Stomach smooth muscle (tissue), 2 donors: Measurements from ENCODE around the gene ACBD5.
"Not testable (repeated sequence)": the region's sequence is repeated elsewhere in the genome, so short reads cannot be mapped to it uniquely, and the experiment has no call there.

Experiments used
- H3K27ac ChIP-seq: one replicate; pipeline ENCODE4 v1.7.0; 2013; ENCODE audit warnings: mild to moderate bottlenecking, low read length, inconsistent platforms
- H3K27me3 ChIP-seq, 2 donors: one replicate each; pipeline ENCODE4 v1.7.0; 2013; ENCODE audit warnings: low read length in 2 of 2; ENCODE audit not compliant: insufficient read depth in 2 of 2, control insufficient read depth in 1 of 2
- H3K36me3 ChIP-seq, 2 donors: one replicate each; pipeline ENCODE4 v1.7.0; 2013; ENCODE audit warnings: low read length in 2 of 2; ENCODE audit not compliant: control insufficient read depth in 2 of 2, insufficient read depth in 2 of 2
- H3K4me1 ChIP-seq: one replicate; pipeline ENCODE4 v1.7.0; 2013; ENCODE audit warnings: low read length; ENCODE audit not compliant: control insufficient read depth, insufficient read depth
- H3K4me3 ChIP-seq, 2 donors: one replicate each; pipeline ENCODE4 v1.7.0; 2013; ENCODE audit warnings: low read length in 2 of 2
- H3K9ac ChIP-seq, 2 donors: one replicate each; pipeline ENCODE4 v1.7.0; 2013; ENCODE audit warnings: low read length in 2 of 2, mild to moderate bottlenecking in 1 of 2
- H3K9me3 ChIP-seq, 2 donors: one replicate each; pipeline ENCODE4 v1.7.0; 2013; ENCODE audit warnings: low read length in 2 of 2; ENCODE audit not compliant: control insufficient read depth in 2 of 2
- donor health status: healthy.
- donor health status: Pancreatic carcinoma.

Gene ACBD5

GRCh38 chr10:27241010-27241651 is 534 bp upstream of the ACBD5 start:
- H3K9ac ChIP-seq: peak overlapping the region; percentile 93 to 96
- peaks cover 17% of the 10 kb centered on the region for H3K4me1 ChIP-seq
- peak overlapping the region; percentile 94 to 95 for H3K4me3 ChIP-seq
- no peaks in the 10 kb centered on the region for H3K9me3 ChIP-seq
- H3K36me3 ChIP-seq: no peaks in the 10 kb centered on the region
- H3K27me3 ChIP-seq: no peaks in the 10 kb centered on the region
- H3K27ac ChIP-seq: peak overlapping the region; percentile 93

- not testable (repeated sequence) for H3K36me3 ChIP-seq, H3K9me3 ChIP-seq, H3K27ac ChIP-seq, H3K4me3 ChIP-seq, H3K27me3 ChIP-seq, H3K9ac ChIP-seq
- H3K4me1 ChIP-seq: peaks cover 12% of the 10 kb centered on the region
Observed at GRCh38 chr10:27237531-27237930, 3.1 kb downstream of the ACBD5 start.

GRCh38 chr10:27236589-27237128 is 3.9 kb downstream of the ACBD5 start:
- H3K27me3 ChIP-seq, H3K9me3 ChIP-seq, H3K4me3 ChIP-seq, H3K27ac ChIP-seq, H3K9ac ChIP-seq, H3K36me3 ChIP-seq: not testable (repeated sequence)
- H3K4me1 ChIP-seq: peaks cover 10% of the 10 kb centered on the region

GRCh38 chr10:27235706-27236105 is 4.9 kb downstream of the ACBD5 start:
- no peak overlapping the region for H3K27ac ChIP-seq
- no peak overlapping the region for H3K9ac ChIP-seq
- peaks cover 2% of the 10 kb centered on the region for H3K4me1 ChIP-seq
- no peaks in the 10 kb centered on the region for H3K9me3 ChIP-seq
- peaks cover 0 to 2% of the 10 kb centered on the region in 2 donors for H3K36me3 ChIP-seq
- no peak overlapping the region for H3K4me3 ChIP-seq
- no peaks in the 10 kb centered on the region for H3K27me3 ChIP-seq

- Histone ChIP-seq H3K27me3 (no peaks in the 10 kb centered on the region), H3K4me1 (no peaks in the 10 kb centered on the region), H3K27ac (no peak overlapping the region), H3K36me3 (peaks cover 2 to 7% of the 10 kb centered on the region in 2 donors), H3K4me3 (no peak overlapping the region), H3K9ac (no peak overlapping the region), H3K9me3 (no peaks in the 10 kb centered on the region)
Observed at GRCh38 chr10:27230022-27230421, 10.6 kb downstream of the ACBD5 start.

- H3K9ac ChIP-seq: no peak overlapping the region
- H3K36me3 ChIP-seq: peaks cover 5 to 10% of the 10 kb centered on the region in 2 donors
- no peaks in the 10 kb centered on the region for H3K9me3 ChIP-seq
- no peaks in the 10 kb centered on the region for H3K4me1 ChIP-seq
- no peaks in the 10 kb centered on the region for H3K27me3 ChIP-seq
- H3K27ac ChIP-seq: no peak overlapping the region
- no peak overlapping the region for H3K4me3 ChIP-seq
Observed at GRCh38 chr10:27225642-27226257, 14.8 kb downstream of the ACBD5 start.

- H3K27me3 ChIP-seq: no peaks in the 10 kb centered on the region
- H3K27ac ChIP-seq: no peak overlapping the region
- H3K9ac ChIP-seq: no peak overlapping the region
- no peaks in the 10 kb centered on the region for H3K4me1 ChIP-seq
- peaks cover 5 to 16% of the 10 kb centered on the region in 2 donors for H3K36me3 ChIP-seq
- H3K4me3 ChIP-seq: no peak overlapping the region
- no peaks in the 10 kb centered on the region for H3K9me3 ChIP-seq
Observed at GRCh38 chr10:27225011-27225590, 15.5 kb downstream of the ACBD5 start.

GRCh38 chr10:27223964-27224363 is 16.6 kb downstream of the ACBD5 start:
- H3K4me3 ChIP-seq: no peak overlapping the region
- H3K27me3 ChIP-seq: no peaks in the 10 kb centered on the region
- H3K9me3 ChIP-seq: no peaks in the 10 kb centered on the region
- H3K27ac ChIP-seq: no peak overlapping the region
- H3K36me3 ChIP-seq: peaks cover 7 to 21% of the 10 kb centered on the region in 2 donors
- no peak overlapping the region for H3K9ac ChIP-seq
- no peaks in the 10 kb centered on the region for H3K4me1 ChIP-seq

GRCh38 chr10:27207350-27207749 is 33.2 kb downstream of the ACBD5 start:
- Histone ChIP-seq H3K4me1 (no peaks in the 10 kb centered on the region), H3K27me3 (no peaks in the 10 kb centered on the region), H3K36me3 (peaks cover 25 to 31% of the 10 kb centered on the region in 2 donors), H3K27ac (no peak overlapping the region), H3K9me3 (no peaks in the 10 kb centered on the region), H3K9ac (no peak overlapping the region), H3K4me3 (no peak overlapping the region)

GRCh38 chr10:27203806-27204205 is 36.8 kb downstream of the ACBD5 start:
- peaks cover 14 to 21% of the 10 kb centered on the region in 2 donors for H3K36me3 ChIP-seq
- no peaks in the 10 kb centered on the region for H3K9me3 ChIP-seq
- no peaks in the 10 kb centered on the region for H3K4me1 ChIP-seq
- H3K4me3 ChIP-seq: no peak overlapping the region
- H3K27me3 ChIP-seq: no peaks in the 10 kb centered on the region
- no peak overlapping the region for H3K9ac ChIP-seq
- H3K27ac ChIP-seq: no peak overlapping the region
